Colonic mucosa (tissue), 4 donors: ENCODE measurements around the gene TUB. TPM values are rescaled to one million over a fixed set of nuclear protein-coding genes. Genes with fewer than 3 reads are reported as not detected.

Experiments
- DNase-seq: peaks from one replicate; pipeline ENCODE4 v3.0.0-alpha.2; 2020
- H3K27ac ChIP-seq: fragments of 200-600 bp; one replicate; pipeline ENCODE4 v1.8.0; 2021
- H3K27me3 ChIP-seq: fragments of 200-600 bp; one replicate; pipeline ENCODE4 v1.8.0; 2021
- H3K36me3 ChIP-seq: fragments of 200-600 bp; one replicate; pipeline ENCODE4 v1.8.0; 2021
- H3K4me1 ChIP-seq: fragments of 200-600 bp; one replicate; pipeline ENCODE4 v1.8.0; 2021; ENCODE audit warnings: mild to moderate bottlenecking
- H3K4me3 ChIP-seq: fragments of 200-600 bp; one replicate; pipeline ENCODE4 v1.8.0; 2021
- H3K9ac ChIP-seq, 2 donors: one replicate each; pipeline ENCODE4 v1.7.0; 2013; ENCODE audit warnings: control low read depth in 2 of 2, low read depth in 2 of 2, low read length in 2 of 2
- H3K9me3 ChIP-seq: fragments of 200-600 bp; one replicate; pipeline ENCODE4 v1.8.0; 2021
- intact Hi-C: fragments of 100-400 bp; cut with DNase I; formaldehyde crosslinking; loops from one replicate; pipeline ENCODE4 v1.14.1; 2022
- total RNA-seq, 2 donors: library from RNA; stranded (reverse); fragmentation: NEBNext Ultra II Directional in 1 of 2; extraction: Animal tissue kit (Norgen Biotek cat#: 25700) in 1 of 2; gene quantifications; one replicate each; pipeline ENCODE4 v1.2.1, GENCODE V29; 2021
- TF ChIP-seq, protein P1 (sequence below): fragments of 200-600 bp; IDR thresholded peaks from one replicate; pipeline ENCODE4 v1.8.0; 2022; ENCODE audit warnings: antibody characterized with exemption, mild to moderate bottlenecking
- donor health status: healthy.
- donor health status: DM: no; HTN: no; CAD: no.
- donor health status: DM: no; HTN: no; CAD: no.

TUB gene
- total RNA-seq, 2 donors from 2014 or later: 1.2 to 1.4 TPM

DNA sequence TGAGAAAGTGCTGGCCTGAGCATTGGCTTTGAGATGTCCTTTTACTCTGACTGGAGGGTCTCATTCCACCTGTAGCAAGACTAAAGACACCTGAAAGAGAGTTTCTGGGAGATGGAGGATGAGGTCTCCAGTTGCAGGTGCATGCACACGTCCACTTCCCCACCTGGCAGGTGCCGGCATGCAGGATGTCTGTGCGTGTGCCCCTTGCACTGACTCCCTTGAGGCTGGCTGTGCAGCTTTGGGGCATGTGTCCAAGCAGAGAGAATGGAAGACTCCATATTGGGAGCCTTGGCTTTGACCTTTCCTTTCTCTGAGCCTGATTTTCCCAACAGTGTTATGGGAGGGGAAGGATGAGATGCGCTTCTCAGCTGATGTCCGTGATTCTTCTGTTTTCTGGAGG is 44.0 kb upstream of the TUB start:
- H3K36me3 ChIP-seq: no peaks in the 10 kb centered on the region
- H3K27ac ChIP-seq: no peak overlapping the region
- no peak for DNase-seq
- TF ChIP-seq, protein P1, sequence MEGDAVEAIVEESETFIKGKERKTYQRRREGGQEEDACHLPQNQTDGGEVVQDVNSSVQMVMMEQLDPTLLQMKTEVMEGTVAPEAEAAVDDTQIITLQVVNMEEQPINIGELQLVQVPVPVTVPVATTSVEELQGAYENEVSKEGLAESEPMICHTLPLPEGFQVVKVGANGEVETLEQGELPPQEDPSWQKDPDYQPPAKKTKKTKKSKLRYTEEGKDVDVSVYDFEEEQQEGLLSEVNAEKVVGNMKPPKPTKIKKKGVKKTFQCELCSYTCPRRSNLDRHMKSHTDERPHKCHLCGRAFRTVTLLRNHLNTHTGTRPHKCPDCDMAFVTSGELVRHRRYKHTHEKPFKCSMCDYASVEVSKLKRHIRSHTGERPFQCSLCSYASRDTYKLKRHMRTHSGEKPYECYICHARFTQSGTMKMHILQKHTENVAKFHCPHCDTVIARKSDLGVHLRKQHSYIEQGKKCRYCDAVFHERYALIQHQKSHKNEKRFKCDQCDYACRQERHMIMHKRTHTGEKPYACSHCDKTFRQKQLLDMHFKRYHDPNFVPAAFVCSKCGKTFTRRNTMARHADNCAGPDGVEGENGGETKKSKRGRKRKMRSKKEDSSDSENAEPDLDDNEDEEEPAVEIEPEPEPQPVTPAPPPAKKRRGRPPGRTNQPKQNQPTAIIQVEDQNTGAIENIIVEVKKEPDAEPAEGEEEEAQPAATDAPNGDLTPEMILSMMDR: no peak
- intact Hi-C loops: no loop called here
- H3K27me3 ChIP-seq: no peaks in the 10 kb centered on the region
- H3K9ac ChIP-seq: no peak overlapping the region
- H3K4me3 ChIP-seq: no peak overlapping the region
- H3K4me1 ChIP-seq: no peaks in the 10 kb centered on the region
- no peaks in the 10 kb centered on the region for H3K9me3 ChIP-seq

DNA sequence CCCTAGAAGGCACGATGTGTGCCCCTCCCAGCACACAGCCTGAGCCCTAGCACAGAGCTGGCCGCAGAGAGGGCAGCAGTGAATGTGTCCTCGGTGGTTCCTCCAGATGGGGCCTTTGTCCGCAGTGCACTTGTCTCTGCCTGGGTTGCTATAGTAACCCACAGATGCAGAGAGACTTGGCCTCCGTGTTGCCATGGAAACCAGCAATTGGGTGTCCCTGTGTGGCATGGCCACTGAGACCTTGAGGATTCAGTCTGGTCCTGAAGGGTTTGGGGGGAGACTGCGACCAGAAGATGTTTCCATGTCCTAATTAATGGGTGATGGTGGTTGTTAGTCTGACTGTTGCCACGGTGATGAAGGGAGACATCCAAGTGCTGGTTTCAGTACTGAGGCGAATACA is 42.6 kb upstream of the TUB start:
- Histone ChIP-seq H3K27me3 (no peaks in the 10 kb centered on the region), H3K4me3 (no peak overlapping the region), H3K9ac (no peak overlapping the region), H3K27ac (no peak overlapping the region), H3K9me3 (no peaks in the 10 kb centered on the region), H3K36me3 (no peaks in the 10 kb centered on the region), H3K4me1 (no peaks in the 10 kb centered on the region)
- intact Hi-C loops: no loop called here
- TF ChIP-seq, protein P1: no peak
- DNase-seq: no peak

DNA sequence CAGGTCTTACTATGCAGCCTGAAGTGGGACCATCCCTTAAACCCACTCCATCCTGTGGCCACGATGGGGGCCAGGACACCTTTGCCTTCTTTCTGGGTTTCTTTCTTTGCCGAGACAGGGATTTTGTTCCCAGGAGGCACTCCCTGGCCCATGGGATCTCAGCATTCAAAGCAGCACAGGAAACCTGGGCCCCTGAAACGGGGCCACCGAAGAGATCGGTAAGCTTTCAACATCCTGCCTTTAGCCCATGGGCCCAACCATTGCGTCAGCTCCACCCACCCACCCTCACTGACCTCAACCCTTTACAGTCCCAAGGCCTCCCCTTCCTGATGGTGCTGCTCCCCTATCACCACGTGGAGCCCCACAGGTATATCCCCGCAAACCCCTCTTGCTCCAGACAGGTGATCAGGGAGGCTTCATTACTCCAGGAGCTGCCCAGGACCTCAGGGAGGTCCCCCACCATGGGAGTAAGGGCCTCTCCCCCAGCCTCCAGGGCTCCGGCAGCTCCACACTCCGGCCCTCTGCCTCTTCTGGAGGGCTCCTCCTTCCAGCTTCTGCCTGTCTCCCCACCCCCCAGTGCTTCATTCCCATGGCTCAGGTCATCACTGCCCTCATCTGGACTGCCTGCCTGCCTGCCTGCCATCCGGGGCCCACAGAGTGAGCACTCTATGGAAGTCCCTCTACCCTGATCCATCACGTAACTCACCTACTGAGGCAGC is 42.0 kb upstream of the TUB start:
- Histone ChIP-seq H3K27ac (no peak overlapping the region), H3K9me3 (no peaks in the 10 kb centered on the region), H3K4me1 (no peaks in the 10 kb centered on the region), H3K4me3 (no peak overlapping the region), H3K36me3 (no peaks in the 10 kb centered on the region), H3K9ac (no peak overlapping the region), H3K27me3 (no peaks in the 10 kb centered on the region)
- intact Hi-C loops: no loop called here
- peak; percentile 7 for DNase-seq
- TF ChIP-seq, protein P1: no peak

DNA sequence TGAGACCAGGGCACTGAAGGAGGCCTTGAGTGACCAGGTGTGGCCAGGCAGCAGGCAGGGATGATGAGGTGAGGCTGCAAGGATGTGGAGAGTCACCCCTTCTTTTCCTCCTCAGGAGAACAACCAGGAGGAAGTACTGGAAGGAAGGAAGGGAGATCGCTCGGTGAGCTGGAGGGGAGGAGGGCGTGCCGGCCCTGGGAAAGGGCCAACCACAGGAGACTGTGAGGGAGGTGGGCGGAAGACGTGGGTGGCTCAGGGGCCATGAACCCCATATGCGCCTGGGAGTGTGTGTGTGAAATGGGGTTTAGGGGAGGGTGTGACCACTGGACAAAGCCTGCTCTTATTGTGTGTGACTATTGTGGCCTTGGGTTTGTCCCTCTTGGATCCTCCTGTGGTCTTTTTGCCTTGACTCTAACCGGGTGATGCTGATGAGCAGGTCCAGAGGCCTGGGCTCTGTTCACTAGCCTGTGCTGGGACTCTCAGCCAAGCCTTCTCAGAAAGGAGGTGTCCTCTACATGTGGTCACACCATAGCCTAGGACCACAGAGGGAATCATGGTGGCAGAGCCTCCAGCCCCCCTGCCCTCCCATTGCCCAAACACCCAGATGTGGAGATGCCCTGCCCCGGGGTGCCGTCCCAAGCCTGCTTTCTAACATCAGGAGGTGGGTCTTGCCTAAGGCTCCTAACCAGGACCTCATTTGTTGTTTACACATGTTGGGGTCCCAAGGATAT is 41.3 kb upstream of the TUB start:
- no peak overlapping the region for H3K27ac ChIP-seq
- TF ChIP-seq, protein P1: no peak
- no peaks in the 10 kb centered on the region for H3K36me3 ChIP-seq
- peak; percentile 12 for DNase-seq
- intact Hi-C loops: no loop called here
- H3K4me1 ChIP-seq: no peaks in the 10 kb centered on the region
- H3K4me3 ChIP-seq: no peak overlapping the region
- H3K27me3 ChIP-seq: no peaks in the 10 kb centered on the region
- no peaks in the 10 kb centered on the region for H3K9me3 ChIP-seq
- H3K9ac ChIP-seq: no peak overlapping the region

DNA sequence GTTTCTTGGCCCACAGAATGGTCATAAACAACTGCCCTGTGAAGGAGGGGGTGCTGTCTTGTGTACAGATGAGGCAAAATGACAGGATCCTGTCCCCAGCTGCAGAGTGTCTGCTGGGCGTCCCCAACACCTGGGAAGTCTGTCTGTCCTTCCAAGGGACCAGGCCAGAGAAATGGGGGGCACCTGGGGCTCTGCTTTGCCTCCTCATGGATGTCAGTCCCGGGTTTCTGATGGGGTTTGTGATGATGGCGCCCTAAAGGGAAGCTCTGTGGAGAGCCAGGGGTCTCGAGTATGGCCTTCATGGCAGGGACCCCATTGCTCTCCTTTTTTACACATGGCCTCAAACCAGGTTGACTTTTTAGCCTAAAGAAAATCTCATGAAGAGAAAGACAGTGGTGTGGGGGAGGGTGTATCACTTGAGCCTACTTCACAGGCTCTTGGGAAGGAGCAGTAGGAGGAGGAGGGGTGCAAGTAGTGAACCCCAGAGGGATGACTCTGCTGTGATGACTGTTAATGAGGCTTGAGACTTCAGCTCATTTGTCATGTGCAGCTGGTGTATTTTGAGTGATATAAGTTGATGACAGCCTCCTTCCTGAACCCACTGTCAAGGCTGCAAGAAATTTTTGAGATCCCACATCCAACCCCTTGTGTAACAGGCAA is 40.6 kb upstream of the TUB start:
- H3K27me3 ChIP-seq: no peaks in the 10 kb centered on the region
- H3K36me3 ChIP-seq: no peaks in the 10 kb centered on the region
- no peaks in the 10 kb centered on the region for H3K9me3 ChIP-seq
- H3K27ac ChIP-seq: no peak overlapping the region
- TF ChIP-seq, protein P1: no peak
- DNase-seq: no peak
- H3K9ac ChIP-seq: no peak overlapping the region
- H3K4me1 ChIP-seq: no peaks in the 10 kb centered on the region
- no peak overlapping the region for H3K4me3 ChIP-seq
- intact Hi-C loops: no loop called here
